ENCODE results near the gene KRTAP16-1.

The KRTAP16-1 gene

DNA sequence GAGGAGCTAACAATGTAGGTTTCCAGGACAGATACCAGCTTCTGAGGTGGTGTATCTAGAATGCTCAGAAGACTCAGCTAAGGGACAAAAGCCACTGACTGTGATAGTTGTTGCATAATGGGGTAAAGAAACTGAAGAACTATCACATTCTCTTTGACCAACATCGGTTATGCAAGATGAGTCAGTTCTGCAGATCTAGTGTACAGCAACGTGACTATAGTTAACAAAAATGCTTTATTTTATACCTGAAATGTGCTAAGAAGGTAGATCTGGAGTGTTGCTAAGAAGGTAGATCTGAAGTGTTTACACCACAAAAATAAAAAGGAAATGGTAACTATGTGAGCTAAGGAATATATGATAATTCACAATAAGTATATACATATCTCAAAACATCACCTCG, 41.4 kb downstream of the KRTAP16-1 start:
- Histone ChIP-seq H3K9me3 (no peaks in the 10 kb centered on the region), H3K27ac (no peak overlapping the region), H3K4me1 (no peaks in the 10 kb centered on the region), H3K27me3 (no peaks in the 10 kb centered on the region), H3K4me3 (no peak overlapping the region), H3K36me3 (no peaks in the 10 kb centered on the region)
- DNase-seq: no peak
- TF ChIP-seq, protein P1, sequence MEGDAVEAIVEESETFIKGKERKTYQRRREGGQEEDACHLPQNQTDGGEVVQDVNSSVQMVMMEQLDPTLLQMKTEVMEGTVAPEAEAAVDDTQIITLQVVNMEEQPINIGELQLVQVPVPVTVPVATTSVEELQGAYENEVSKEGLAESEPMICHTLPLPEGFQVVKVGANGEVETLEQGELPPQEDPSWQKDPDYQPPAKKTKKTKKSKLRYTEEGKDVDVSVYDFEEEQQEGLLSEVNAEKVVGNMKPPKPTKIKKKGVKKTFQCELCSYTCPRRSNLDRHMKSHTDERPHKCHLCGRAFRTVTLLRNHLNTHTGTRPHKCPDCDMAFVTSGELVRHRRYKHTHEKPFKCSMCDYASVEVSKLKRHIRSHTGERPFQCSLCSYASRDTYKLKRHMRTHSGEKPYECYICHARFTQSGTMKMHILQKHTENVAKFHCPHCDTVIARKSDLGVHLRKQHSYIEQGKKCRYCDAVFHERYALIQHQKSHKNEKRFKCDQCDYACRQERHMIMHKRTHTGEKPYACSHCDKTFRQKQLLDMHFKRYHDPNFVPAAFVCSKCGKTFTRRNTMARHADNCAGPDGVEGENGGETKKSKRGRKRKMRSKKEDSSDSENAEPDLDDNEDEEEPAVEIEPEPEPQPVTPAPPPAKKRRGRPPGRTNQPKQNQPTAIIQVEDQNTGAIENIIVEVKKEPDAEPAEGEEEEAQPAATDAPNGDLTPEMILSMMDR (IDR thresholded peaks at IDR 0.05): no peak
- intact Hi-C loops (cut with DNase I; ENCODE audit: low total_unique reads): no loop called here

DNA sequence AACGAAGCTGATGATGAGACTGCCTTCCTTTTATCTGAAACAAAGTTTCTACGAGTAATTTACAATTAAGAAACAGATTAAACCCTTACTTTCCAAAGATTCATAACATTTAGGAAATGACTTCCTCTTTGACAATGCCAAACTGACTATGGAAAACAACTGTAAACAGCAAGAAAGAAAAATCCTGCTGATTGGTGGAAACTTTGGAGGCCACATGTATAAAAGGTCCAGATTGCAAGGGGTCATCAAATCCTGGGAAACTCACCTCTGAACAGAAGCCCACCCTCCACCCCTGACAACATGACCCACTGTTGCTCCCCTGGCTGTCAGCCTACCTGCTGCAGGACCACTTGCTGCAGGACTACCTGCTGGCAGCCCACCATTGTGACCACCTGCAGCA, 44.0 kb downstream of the KRTAP16-1 start, which contains the start of gene KRTAP9-6:
KRTAP9-6 (plus strand) TSS at position 301 of the 400 bp plus-strand sequence; CDS start at position 301, 0 bp downstream.
- TF ChIP-seq, protein P1 (IDR thresholded peaks at IDR 0.05): no peak
- Histone ChIP-seq H3K4me3 (no peak within 1 kb of the TSS), H3K9me3 (no peaks in the 10 kb centered on the region), H3K27ac (no peak within 1 kb of the TSS), H3K36me3 (no peaks in the 10 kb centered on the region), H3K4me1 (no peaks in the 10 kb centered on the region), H3K27me3 (peaks cover 0 to 3% of the 10 kb centered on the region in 2 donors)
- DNase-seq: no peak
- intact Hi-C loops (cut with DNase I; ENCODE audit: low total_unique reads): no loop called here

DNA sequence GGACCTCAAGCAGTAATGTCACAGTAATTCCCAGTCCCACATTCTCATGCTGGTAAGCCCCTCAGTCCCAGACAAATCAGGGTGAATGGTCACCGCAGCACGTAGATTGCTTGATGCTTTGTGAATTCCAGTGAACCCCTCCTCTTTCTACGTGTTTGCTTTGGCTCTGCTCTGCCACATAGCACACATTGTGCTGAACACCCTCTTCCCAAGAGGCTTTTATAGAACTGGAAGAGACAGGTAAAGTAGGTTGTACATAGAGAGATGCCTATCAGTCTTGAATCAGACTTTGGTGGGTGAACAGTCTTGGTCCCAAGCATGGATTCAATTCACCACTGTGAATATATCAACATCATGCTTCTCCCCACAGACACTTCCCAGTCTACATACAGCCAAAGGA, 44.5 kb downstream of the KRTAP16-1 start:
- no peaks in the 10 kb centered on the region for H3K9me3 ChIP-seq
- no peaks in the 10 kb centered on the region for H3K4me1 ChIP-seq
- H3K27me3 ChIP-seq: peaks cover 0 to 3% of the 10 kb centered on the region in 2 donors
- TF ChIP-seq, protein P1 (IDR thresholded peaks at IDR 0.05): no peak
- H3K36me3 ChIP-seq: no peaks in the 10 kb centered on the region
- no peak overlapping the region for H3K4me3 ChIP-seq
- H3K27ac ChIP-seq: no peak overlapping the region
- no peak for DNase-seq
- intact Hi-C loops (cut with DNase I; ENCODE audit: low total_unique reads): no loop called here

DNA sequence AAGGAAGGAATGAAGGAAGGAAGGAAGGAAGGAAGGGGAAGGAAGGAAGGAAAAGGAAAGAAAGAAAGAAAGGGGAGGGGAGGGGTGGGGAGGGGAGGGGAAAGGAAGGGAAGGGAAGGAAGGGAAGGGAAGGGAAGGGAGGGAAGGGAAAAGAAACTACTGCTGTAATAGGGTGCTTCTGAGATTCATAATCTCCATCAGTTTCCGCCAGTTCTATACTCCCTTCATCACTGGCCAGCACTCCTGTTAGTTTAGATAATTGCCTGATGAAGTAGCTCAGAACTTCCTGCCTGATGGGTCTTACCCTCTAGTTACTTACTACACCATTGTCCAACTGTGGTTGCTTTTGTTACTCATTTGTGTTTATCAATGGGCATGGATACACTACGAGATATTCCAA, 45.9 kb downstream of the KRTAP16-1 start:
- Histone ChIP-seq H3K4me3 (no peak overlapping the region), H3K27me3 (peaks cover 0 to 8% of the 10 kb centered on the region in 2 donors), H3K9me3 (no peaks in the 10 kb centered on the region), H3K27ac (no peak overlapping the region), H3K4me1 (no peaks in the 10 kb centered on the region), H3K36me3 (no peaks in the 10 kb centered on the region)
- TF ChIP-seq, protein P1 (IDR thresholded peaks at IDR 0.05): no peak
- intact Hi-C loops (cut with DNase I; ENCODE audit: low total_unique reads): no loop called here
- DNase-seq: no peak

DNA sequence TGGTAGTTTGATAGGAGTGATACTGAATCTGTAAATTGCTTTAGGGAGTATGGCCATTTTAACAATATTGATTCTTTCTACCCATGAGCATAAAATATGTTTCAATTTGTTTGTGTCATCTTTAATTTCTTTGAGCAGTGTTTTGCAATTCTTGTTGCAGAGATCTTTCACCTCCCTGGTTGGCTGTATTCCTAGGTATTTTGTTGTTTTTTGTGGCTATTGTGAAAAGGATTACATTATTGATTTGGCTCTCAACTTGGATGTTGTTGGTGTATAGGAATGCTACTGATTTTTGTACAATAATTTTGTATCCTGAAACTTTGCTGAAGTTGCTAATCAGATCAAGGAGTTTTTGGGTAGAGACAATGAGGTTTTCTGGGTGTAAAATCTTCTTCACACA, 50.7 kb downstream of the KRTAP16-1 start:
- DNase-seq: no peak
- intact Hi-C loops (cut with DNase I; ENCODE audit: low total_unique reads): no loop called here
- Histone ChIP-seq H3K9me3 (no peaks in the 10 kb centered on the region), H3K36me3 (no peaks in the 10 kb centered on the region), H3K4me1 (no peaks in the 10 kb centered on the region), H3K27me3 (peaks cover 0 to 13% of the 10 kb centered on the region in 2 donors), H3K4me3 (no peak overlapping the region), H3K27ac (no peak overlapping the region)
- TF ChIP-seq, protein P1 (IDR thresholded peaks at IDR 0.05): no peak

Data from tibial artery (tissue), 4 donors.